NT2/D1 (cell line): ENCODE measurements around the gene PLEKHA7.
"Not testable (repeated sequence)": the region's sequence is repeated elsewhere in the genome, so short reads cannot be mapped to it uniquely, and the experiment has no call there.

Source experiments
- DNase-seq: peaks from one replicate; pipeline ENCODE4 v3.0.0-alpha.2; 2011; ENCODE audit warnings: low read depth, low spot score
- H3K27me3 ChIP-seq: 2 replicates; pipeline ENCODE4 v1.6.0; 2011; ENCODE audit warnings: mild to moderate bottlenecking; ENCODE audit not compliant: insufficient read length, insufficient read depth
- H3K36me3 ChIP-seq: 2 replicates; pipeline ENCODE4 v1.6.1; 2011; ENCODE audit warnings: mild to moderate bottlenecking, low read length, mixed read lengths; ENCODE audit not compliant: insufficient read depth, insufficient read length
- H3K4me1 ChIP-seq: 2 replicates; pipeline ENCODE4 v1.5.1; 2011; ENCODE audit not compliant: insufficient read depth, insufficient read length
- H3K4me3 ChIP-seq: 2 replicates; pipeline ENCODE4 v1.5.1; 2011; ENCODE audit warnings: low read depth; ENCODE audit not compliant: insufficient read length
- H3K9ac ChIP-seq: 2 replicates; pipeline ENCODE4 v1.6.0; 2011; ENCODE audit warnings: low read depth; ENCODE audit not compliant: insufficient read length
- H3K9me3 ChIP-seq: 2 replicates; pipeline ENCODE4 v1.5.1; 2011; ENCODE audit warnings: mild to moderate bottlenecking, low read length; ENCODE audit not compliant: insufficient read depth
- SUZ12 ChIP-seq: IDR thresholded peaks from 2 replicates; pipeline ENCODE4 v1.6.1; 2011; ENCODE audit not compliant: insufficient read length, insufficient read depth; ENCODE audit errors: extremely low read depth
- YY1 ChIP-seq: IDR thresholded peaks from 2 replicates; pipeline ENCODE4 v1.6.1; 2011; ENCODE audit not compliant: insufficient read length, insufficient read depth
- ZNF274 ChIP-seq: IDR thresholded peaks from 2 replicates; pipeline ENCODE4 v1.6.1; 2011; ENCODE audit warnings: mild to moderate bottlenecking, low read depth, low read length

PLEKHA7 gene

GRCh38 chr11:17004486-17005148 is 9.6 kb downstream of the PLEKHA7 start:
- H3K9ac ChIP-seq, result no peak overlapping the region
- H3K36me3 ChIP-seq, result no peaks in the 10 kb centered on the region
- H3K9me3 ChIP-seq, result no peaks in the 10 kb centered on the region
- no peak for DNase-seq
- H3K4me3 ChIP-seq, result no peak overlapping the region
- TF ChIP-seq YY1 (no peak), ZNF274 (no peak), SUZ12 (no peak)
- H3K27me3 ChIP-seq, result no peaks in the 10 kb centered on the region
- no peaks in the 10 kb centered on the region for H3K4me1 ChIP-seq

GRCh38 chr11:17003426-17003825 is 10.8 kb downstream of the PLEKHA7 start:
- Histone ChIP-seq H3K27me3 (no peaks in the 10 kb centered on the region), H3K9me3 (no peaks in the 10 kb centered on the region), H3K4me3 (no peak overlapping the region), H3K9ac (no peak overlapping the region), H3K36me3 (no peaks in the 10 kb centered on the region), H3K4me1 (no peaks in the 10 kb centered on the region)
- no peak for TF ChIP-seq SUZ12
- TF ChIP-seq ZNF274, result no peak
- no peak for TF ChIP-seq YY1
- no peak for DNase-seq

GRCh38 chr11:17002543-17002942 is 11.7 kb downstream of the PLEKHA7 start:
- Histone ChIP-seq H3K9ac (no peak overlapping the region), H3K27me3 (no peaks in the 10 kb centered on the region), H3K9me3 (no peaks in the 10 kb centered on the region), H3K4me1 (no peaks in the 10 kb centered on the region), H3K4me3 (no peak overlapping the region), H3K36me3 (no peaks in the 10 kb centered on the region)
- no peak for TF ChIP-seq YY1
- no peak for TF ChIP-seq SUZ12
- TF ChIP-seq ZNF274, result no peak
- DNase-seq, result no peak

- Histone ChIP-seq H3K27me3 (no peaks in the 10 kb centered on the region), H3K4me1 (no peaks in the 10 kb centered on the region), H3K4me3 (no peak overlapping the region), H3K9ac (no peak overlapping the region), H3K36me3 (no peaks in the 10 kb centered on the region), H3K9me3 (no peaks in the 10 kb centered on the region)
- no peak for DNase-seq
- TF ChIP-seq SUZ12 (no peak), ZNF274 (no peak), YY1 (no peak)
Observed at GRCh38 chr11:17001806-17002205, 12.4 kb downstream of the PLEKHA7 start.

GRCh38 chr11:17000987-17001386 is 13.2 kb downstream of the PLEKHA7 start:
- Histone ChIP-seq H3K4me3 (no peak overlapping the region), H3K36me3 (no peaks in the 10 kb centered on the region), H3K9ac (no peak overlapping the region), H3K9me3 (no peaks in the 10 kb centered on the region), H3K27me3 (no peaks in the 10 kb centered on the region), H3K4me1 (no peaks in the 10 kb centered on the region)
- DNase-seq, result no peak
- TF ChIP-seq SUZ12 (no peak), YY1 (no peak), ZNF274 (no peak)

- H3K4me3 ChIP-seq, DNase-seq, H3K9me3 ChIP-seq, H3K4me1 ChIP-seq, H3K9ac ChIP-seq, H3K27me3 ChIP-seq, H3K36me3 ChIP-seq: not testable (repeated sequence)
Observed at GRCh38 chr11:17000253-17000652, 14.0 kb downstream of the PLEKHA7 start.

- DNase-seq, result no peak
Observed at GRCh38 chr11:16999116-16999515, 15.1 kb downstream of the PLEKHA7 start.

GRCh38 chr11:16997624-16998023 is 16.6 kb downstream of the PLEKHA7 start:
- TF ChIP-seq SUZ12, result no peak
- TF ChIP-seq YY1, result no peak
- TF ChIP-seq ZNF274, result no peak
- Histone ChIP-seq H3K4me3 (no peak overlapping the region), H3K9me3 (no peaks in the 10 kb centered on the region), H3K9ac (no peak overlapping the region), H3K36me3 (no peaks in the 10 kb centered on the region), H3K27me3 (no peaks in the 10 kb centered on the region), H3K4me1 (no peaks in the 10 kb centered on the region)
- no peak for DNase-seq

More at GRCh38 chr11:16999116-16999515, 15.1 kb downstream of the PLEKHA7 start:
- TF ChIP-seq YY1, result no peak
- TF ChIP-seq SUZ12, result no peak
- TF ChIP-seq ZNF274, result no peak
- H3K27me3 ChIP-seq, result no peaks in the 10 kb centered on the region
- no peaks in the 10 kb centered on the region for H3K9me3 ChIP-seq
- H3K4me3 ChIP-seq, result no peak overlapping the region
- no peaks in the 10 kb centered on the region for H3K36me3 ChIP-seq
- H3K9ac ChIP-seq, result no peak overlapping the region
- no peaks in the 10 kb centered on the region for H3K4me1 ChIP-seq
